Measurements from ENCODE around the gene LBH. TPM values are rescaled to one million over a fixed set of nuclear protein-coding genes. Genes with fewer than 3 reads are reported as not detected.

LBH gene
- total RNA-seq, 4 donors from 2014 or later, result 7.0 to 37.8 (median 16.3) TPM

- in situ Hi-C loops (cut with MboI; ENCODE audit: low pct_ligation_motif_present in 1 of 4, low pct_unique_long_range_greater_than_20kb in 1 of 4, low sequenced_read_pairs in 3 of 4) (no loop called here), intact Hi-C loops (cut with DNase I; ENCODE audit: low total_unique reads) (no loop called here)
- Histone ChIP-seq H3K4me3 (no peak overlapping the region), H3K27me3 (no peaks in the 10 kb centered on the region), H3K9me3 (no peaks in the 10 kb centered on the region), H3K36me3 (no peaks in the 10 kb centered on the region), H3K27ac (no peak overlapping the region), H3K4me1 (peaks cover 5 to 30% (median 14%) of the 10 kb centered on the region in 4 donors)
- TF ChIP-seq POLR2A (IDR thresholded peaks at IDR 0.05) (no peak), EP300 (IDR thresholded peaks at IDR 0.05; ENCODE audit: low read depth) (no peak), POLR2AphosphoS5 (IDR thresholded peaks at IDR 0.05) (no peak), CTCF (IDR thresholded peaks at IDR 0.05) (no peak)
- WGBS, 2 donors (ENCODE audit: low coverage in 1 of 2), result 72 to 77% methylated on average over 3 to 5 of the region's 5 CpGs
- no peak for DNase-seq
These were observed 38.4 kb downstream of the LBH start for GRCh38 chr2:30269771-30270145.

GRCh38 chr2:30270166-30270565 is 38.8 kb downstream of the LBH start:
- peaks cover 5 to 31% (median 15%) of the 10 kb centered on the region in 4 donors for H3K4me1 ChIP-seq
- H3K4me3 ChIP-seq, result no peak overlapping the region
- in situ Hi-C loops (cut with MboI; ENCODE audit: low pct_ligation_motif_present in 1 of 4, low pct_unique_long_range_greater_than_20kb in 1 of 4, low sequenced_read_pairs in 3 of 4), result no loop called here
- DNase-seq, result no peak
- TF ChIP-seq CTCF (IDR thresholded peaks at IDR 0.05) (no peak), EP300 (IDR thresholded peaks at IDR 0.05; ENCODE audit: low read depth) (no peak), POLR2A (IDR thresholded peaks at IDR 0.05) (no peak), POLR2AphosphoS5 (IDR thresholded peaks at IDR 0.05) (no peak)
- no peaks in the 10 kb centered on the region for H3K36me3 ChIP-seq
- 92 to 96% methylated on average over 2 to 3 of the region's 3 CpGs for WGBS, 2 donors (ENCODE audit: low coverage in 1 of 2)
- no peaks in the 10 kb centered on the region for H3K27me3 ChIP-seq
- no peaks in the 10 kb centered on the region for H3K9me3 ChIP-seq
- H3K27ac ChIP-seq, result no peak overlapping the region
- intact Hi-C loops (cut with DNase I; ENCODE audit: low total_unique reads), result no loop called here

- intact Hi-C loops (cut with DNase I; ENCODE audit: low total_unique reads), result no loop called here
- WGBS, 2 donors (ENCODE audit: low coverage in 1 of 2), result 93 to 100% methylated on average over 2 to 5 of the region's 5 CpGs
- Histone ChIP-seq H3K27ac (no peak overlapping the region), H3K4me1 (peaks cover 0 to 36% (median 20%) of the 10 kb centered on the region in 4 donors), H3K4me3 (no peak overlapping the region), H3K36me3 (no peaks in the 10 kb centered on the region), H3K27me3 (no peaks in the 10 kb centered on the region), H3K9me3 (no peaks in the 10 kb centered on the region)
- in situ Hi-C loops (cut with MboI; ENCODE audit: low pct_ligation_motif_present in 1 of 4, low pct_unique_long_range_greater_than_20kb in 1 of 4, low sequenced_read_pairs in 3 of 4), result no loop called here
- no peak for TF ChIP-seq CTCF (IDR thresholded peaks at IDR 0.05)
- no peak for TF ChIP-seq EP300 (IDR thresholded peaks at IDR 0.05; ENCODE audit: low read depth)
- no peak for TF ChIP-seq POLR2AphosphoS5 (IDR thresholded peaks at IDR 0.05)
- TF ChIP-seq POLR2A (IDR thresholded peaks at IDR 0.05), result no peak
- DNase-seq, result no peak
These were observed 40.0 kb downstream of the LBH start for GRCh38 chr2:30271301-30271700.

- Histone ChIP-seq H3K27ac (no peak overlapping the region), H3K36me3 (no peaks in the 10 kb centered on the region), H3K4me1 (peaks cover 5 to 36% (median 23%) of the 10 kb centered on the region in 4 donors), H3K4me3 (no peak overlapping the region), H3K27me3 (no peaks in the 10 kb centered on the region), H3K9me3 (no peaks in the 10 kb centered on the region)
- WGBS, 2 donors (ENCODE audit: low coverage in 1 of 2), result 93% methylated on average over 8 of the region's 8 CpGs; no CpG with 5 or more reads in 1 of the 2 donors
- intact Hi-C loops (cut with DNase I; ENCODE audit: low total_unique reads) (no loop called here), in situ Hi-C loops (cut with MboI; ENCODE audit: low pct_ligation_motif_present in 1 of 4, low pct_unique_long_range_greater_than_20kb in 1 of 4, low sequenced_read_pairs in 3 of 4) (no loop called here)
- TF ChIP-seq EP300 (IDR thresholded peaks at IDR 0.05; ENCODE audit: low read depth) (no peak), CTCF (IDR thresholded peaks at IDR 0.05) (no peak), POLR2A (IDR thresholded peaks at IDR 0.05) (no peak), POLR2AphosphoS5 (IDR thresholded peaks at IDR 0.05) (no peak)
- DNase-seq, result no peak
These were observed 41.0 kb downstream of the LBH start for GRCh38 chr2:30272286-30272685.
